H1 (cell line): ENCODE data around the gene NDC1. TPM values are rescaled to one million over a fixed set of nuclear protein-coding genes. Genes with fewer than 3 reads are reported as not detected.
"Not testable (repeated sequence)": the region's sequence is repeated elsewhere in the genome, so short reads cannot be mapped to it uniquely, and the experiment has no call there.

Source experiments
- CTCF ChIA-PET: fragments of 300-600 bp; sonication (Branson Sonifier 250); formaldehyde crosslinking; loops from one replicate; lab custom pipeline; 2021; ENCODE audit not compliant: partially characterized antibody; lab: Charles Lee
- POLR2A ChIA-PET: fragments of 300-600 bp; sonication (Branson Sonifier 250); formaldehyde crosslinking; loops from one replicate; lab custom pipeline; 2021; ENCODE audit warnings: inconsistent platforms; ENCODE audit not compliant: partially characterized antibody; lab: Charles Lee
- DNase-seq, 2 experiments: peaks; one replicate each; pipeline versions ENCODE4 v3.0.0 to v3.0.0-alpha.2; 2010 to 2022; ENCODE audit warnings: low spot score in 2 of 2, low read depth in 1 of 2, mixed read lengths in 1 of 2
- FAIRE-seq: peaks from 2 replicates; lab custom pipeline; 2011; peaks lifted over from hg19 to GRCh38; lab: Jason Lieb, UNC
- H2AFZ ChIP-seq: 2 replicates; pipeline ENCODE4 v1.8.1; 2012; ENCODE audit warnings: low read length, inconsistent platforms
- H2AK5ac ChIP-seq: 2 replicates; pipeline ENCODE4 v1.6.1; 2013; ENCODE audit warnings: low read depth, low read length
- H2BK120ac ChIP-seq: replicated peaks from 2 replicates; pipeline ENCODE3; 2013; ENCODE audit warnings: low read depth, low read length, inconsistent platforms
- H2BK12ac ChIP-seq: 2 replicates; pipeline ENCODE4 v1.6.1; 2013; ENCODE audit warnings: low read depth, low read length
- H2BK15ac ChIP-seq: 2 replicates; pipeline ENCODE4 v1.6.1; 2013; ENCODE audit warnings: low read length
- H2BK20ac ChIP-seq: 2 replicates; pipeline ENCODE4 v1.6.1; 2013; ENCODE audit warnings: low read length
- H2BK5ac ChIP-seq: 2 replicates; pipeline ENCODE4 v1.6.1; 2013; ENCODE audit warnings: low read depth, low read length
- H3K14ac ChIP-seq: 2 replicates; pipeline ENCODE4 v1.6.1; 2013; ENCODE audit warnings: inconsistent platforms; ENCODE audit not compliant: insufficient read length
- H3K18ac ChIP-seq: 2 replicates; pipeline ENCODE4 v1.6.1; 2013; ENCODE audit warnings: low read length; ENCODE audit errors: extremely low read depth
- H3K23ac ChIP-seq: 2 replicates; pipeline ENCODE4 v1.6.1; 2013; ENCODE audit warnings: inconsistent platforms; ENCODE audit not compliant: insufficient read length
- H3K23me2 ChIP-seq: 2 replicates; pipeline ENCODE4 v1.6.1; 2013; ENCODE audit warnings: low read depth, low read length
- H3K27ac ChIP-seq: 2 replicates; pipeline ENCODE4 v1.6.1; 2011; ENCODE audit warnings: low read depth, low read length, inconsistent platforms
- H3K27me3 ChIP-seq, 4 experiments: replicated peaks in 1 of 4; 1 replicate in 1 of 4; 2 replicates in 3 of 4; pipeline versions ENCODE4 v1.6.1 to v1.8.1; 2011 to 2013; ENCODE audit warnings: low read length in 3 of 4, mild to moderate bottlenecking in 3 of 4, inconsistent platforms in 2 of 4, mixed read lengths in 2 of 4, moderate library complexity in 1 of 4; ENCODE audit not compliant: control insufficient read depth in 3 of 4, insufficient read depth in 3 of 4; ENCODE audit errors: extremely low read depth in 1 of 4
- H3K36me3 ChIP-seq, 4 experiments: 2 replicates each; pipeline versions ENCODE4 v1.6.1 to v1.8.1; 2011 to 2013; ENCODE audit warnings: mild to moderate bottlenecking in 4 of 4, low read length in 3 of 4, moderate library complexity in 2 of 4, control low read depth in 1 of 4, inconsistent platforms in 1 of 4; ENCODE audit not compliant: insufficient read depth in 4 of 4, control insufficient read depth in 2 of 4
- H3K4ac ChIP-seq: replicated peaks from 2 replicates; pipeline ENCODE3; 2013; ENCODE audit warnings: low read length, low read depth, mixed read lengths, inconsistent platforms; ENCODE audit not compliant: insufficient read length
- H3K4me1 ChIP-seq, 4 experiments: replicated peaks in 1 of 4; 1 replicate in 1 of 4; 2 replicates in 3 of 4; pipeline versions ENCODE4 v1.6.1 to v1.8.1; 2011 to 2013; ENCODE audit warnings: low read length in 3 of 4, inconsistent platforms in 2 of 4, mixed read lengths in 1 of 4; ENCODE audit not compliant: insufficient read depth in 4 of 4, control insufficient read depth in 3 of 4
- H3K4me2 ChIP-seq, 2 experiments: 2 replicates each; pipeline versions ENCODE4 v1.6.1 to v1.8.1; 2011 to 2013; ENCODE audit warnings: low read depth in 2 of 2, low read length in 2 of 2, control low read depth in 1 of 2, inconsistent platforms in 1 of 2, mild to moderate bottlenecking in 1 of 2; ENCODE audit not compliant: insufficient read depth in 1 of 2
- H3K4me3 ChIP-seq, 4 experiments: fragments of 200-600, 300-600 bp in 1 of 4; sonication (generic), shearing (Covaris generic), sonication (Bioruptor Twin) in 1 of 4; 2 replicates each; pipeline versions ENCODE4 v1.5.1 to v1.8.1; 2011 to 2016; ENCODE audit warnings: low read length in 4 of 4, low read depth in 3 of 4, control low read depth in 2 of 4, inconsistent platforms in 2 of 4, mild to moderate bottlenecking in 2 of 4, mixed read lengths in 1 of 4, moderate library complexity in 1 of 4; ENCODE audit not compliant: insufficient read depth in 2 of 4; ENCODE audit errors: extremely low read depth in 1 of 4
- H3K56ac ChIP-seq: replicated peaks from 2 replicates; pipeline ENCODE3; 2013; ENCODE audit warnings: low read depth, mild to moderate bottlenecking, mixed read lengths, low read length, inconsistent platforms; ENCODE audit not compliant: insufficient read length
- H3K79me1 ChIP-seq: 2 replicates; pipeline ENCODE4 v1.6.1; 2013; ENCODE audit warnings: low read depth, low read length, control low read depth
- H3K79me2 ChIP-seq, 2 experiments: 2 replicates each; pipeline versions ENCODE4 v1.6.1 to v1.8.1; 2012 to 2013; ENCODE audit warnings: low read length in 2 of 2, mild to moderate bottlenecking in 2 of 2, inconsistent platforms in 1 of 2; ENCODE audit not compliant: insufficient read depth in 2 of 2, control insufficient read depth in 1 of 2
- H3K9ac ChIP-seq, 4 experiments: replicated peaks in 1 of 4; 1 replicate in 1 of 4; 2 replicates in 3 of 4; pipeline versions ENCODE4 v1.6.1 to v1.8.1; 2011 to 2013; ENCODE audit warnings: low read depth in 3 of 4, low read length in 3 of 4, control low read depth in 2 of 4, mild to moderate bottlenecking in 2 of 4, moderate library complexity in 2 of 4, inconsistent platforms in 1 of 4; ENCODE audit errors: extremely low read depth in 1 of 4
- H3K9me3 ChIP-seq, 2 experiments: 2 replicates each; pipeline versions ENCODE4 v1.6.1 to v1.8.1; 2012 to 2013; ENCODE audit warnings: mild to moderate bottlenecking in 2 of 2, moderate library complexity in 2 of 2, control low read depth in 1 of 2, inconsistent platforms in 1 of 2, low read depth in 1 of 2, low read length in 1 of 2, mixed read lengths in 1 of 2; ENCODE audit not compliant: insufficient read depth in 2 of 2
- H4K20me1 ChIP-seq, 2 experiments: replicated peaks in 1 of 2; 2 replicates each; pipeline versions ENCODE3 to v1.8.1; 2011 to 2013; ENCODE audit warnings: inconsistent platforms in 2 of 2, low read length in 2 of 2, mild to moderate bottlenecking in 1 of 2; ENCODE audit not compliant: insufficient read depth in 2 of 2, control insufficient read depth in 1 of 2
- H4K5ac ChIP-seq: 2 replicates; pipeline ENCODE4 v1.6.1; 2013; ENCODE audit warnings: low read length, low read depth, mixed read lengths, inconsistent platforms; ENCODE audit not compliant: insufficient read length
- H4K8ac ChIP-seq: 2 replicates; pipeline ENCODE4 v1.8.0; 2013; ENCODE audit warnings: mild to moderate bottlenecking, moderate library complexity, low read length, inconsistent platforms; ENCODE audit not compliant: insufficient read depth; ENCODE audit errors: extremely low read depth
- H4K91ac ChIP-seq: replicated peaks from 2 replicates; pipeline ENCODE3; 2013; ENCODE audit warnings: low read length, mixed read lengths, inconsistent platforms; ENCODE audit not compliant: insufficient read length
- BCL11A ChIP-seq, 2 experiments: IDR thresholded peaks; one replicate each; pipeline ENCODE4 v1.6.1; 2011; ENCODE audit warnings: low read depth in 2 of 2, low read length in 2 of 2, mild to moderate bottlenecking in 2 of 2
- CREB1 ChIP-seq: IDR thresholded peaks from 2 replicates; pipeline ENCODE4 v1.6.1; 2012; ENCODE audit warnings: inconsistent platforms
- GABPA ChIP-seq: IDR thresholded peaks from 2 replicates; pipeline ENCODE4 v1.6.1; 2011; ENCODE audit warnings: mild to moderate bottlenecking, low read length, moderate library complexity, borderline replicate concordance; ENCODE audit not compliant: insufficient read depth
- NANOG ChIP-seq: IDR thresholded peaks from 2 replicates; pipeline ENCODE4 v1.6.1; 2011; ENCODE audit warnings: low read length, low read depth, mild to moderate bottlenecking, inconsistent platforms; ENCODE audit not compliant: insufficient read depth, poor library complexity, severe bottlenecking
- RNF2 ChIP-seq: fragments of 200-900, 300-1000 bp; sonication (generic); IDR thresholded peaks from 2 replicates; pipeline ENCODE4 v1.7.1; 2016; ENCODE audit warnings: borderline replicate concordance, low read depth, mild to moderate bottlenecking, antibody characterized with exemption, low read length; ENCODE audit not compliant: poor library complexity, severe bottlenecking; ENCODE audit errors: missing control alignments
- RXRA ChIP-seq: IDR thresholded peaks from 2 replicates; pipeline ENCODE4 v1.6.1; 2011; ENCODE audit warnings: low read depth, mild to moderate bottlenecking, low read length, moderate library complexity; ENCODE audit not compliant: insufficient read depth
- TAF7 ChIP-seq: optimal IDR thresholded peaks from 2 replicates; pipeline ENCODE3; 2011; ENCODE audit warnings: low read depth, mild to moderate bottlenecking, inconsistent platforms, low read length, moderate library complexity, borderline replicate concordance
- TBP ChIP-seq: IDR thresholded peaks from 2 replicates; pipeline ENCODE4 v1.6.1; 2011; ENCODE audit warnings: low read depth, low read length, improper control_type of control experiment
- WGBS, 2 experiments: shearing (Covaris generic) in 1 of 2; methylation state at CpG; one replicate each; pipeline versions ENCODE4 v1.1.6 to v1.1.7; 2013 to 2015; ENCODE audit warnings: low lambda C conversion rate in 2 of 2, mixed read lengths in 2 of 2, inconsistent platforms in 1 of 2, low coverage in 1 of 2, missing lambda C conversion rate in 1 of 2; ENCODE audit not compliant: insufficient replicate concordance in 2 of 2, insufficient coverage in 1 of 2, insufficient read length in 1 of 2; ENCODE audit errors: extremely low coverage in 1 of 2, missing lambda C conversion rate in 1 of 2; 5-methylcytosine and 5-hydroxymethylcytosine counted together
- polyA plus RNA-seq, 7 experiments: library from polyadenylated mRNA; depleted of rRNA in 3 of 7; stranded (reverse) in 5 of 7; unstranded in 2 of 7; fragments of >200 nt in 5 of 7; fragments of 200-250 nt in 2 of 7; gene quantifications; 1 replicate in 5 of 7; 2 replicates in 1 of 7; 4 replicates in 1 of 7; pipeline versions ENCODE4 v1.2.1 to v1.2.3, GENCODE V29; 2011 to 2013; ENCODE audit warnings: missing spikeins in 2 of 7, mixed read lengths in 2 of 7
- total RNA-seq: library from RNA; stranded (reverse); fragmentation: NEBNext Ultra II Directional; extraction: Animal tissue kit (Norgen Biotek cat#: 25700); gene quantifications from 2 replicates; pipeline ENCODE4 v1.2.1, GENCODE V29; 2021
- TF ChIP-seq, protein P1 (sequence below): IDR thresholded peaks from 2 replicates; pipeline ENCODE4 v1.6.1; 2012; ENCODE audit warnings: inconsistent platforms

Gene NDC1
- total and polyA plus RNA-seq, 2 of the 8 experiments (the other 6 are each of a cell fraction or from before 2014, with no cell fraction given) = 62.9 to 66.1 TPM

- TF ChIP-seq RNF2 (no peak), BCL11A (IDR thresholded peaks at IDR 0.05; ENCODE audit: low read depth in 2 of 2, low read length in 2 of 2) (no peak), RXRA (no peak), TAF7 (peak; percentile 12), NANOG (peak; percentile 1), CREB1 (peak; percentile 15), TBP (peak; percentile 46; the same call in 1 of the 2 replicates), GABPA (no peak)
- TF ChIP-seq, protein P1, sequence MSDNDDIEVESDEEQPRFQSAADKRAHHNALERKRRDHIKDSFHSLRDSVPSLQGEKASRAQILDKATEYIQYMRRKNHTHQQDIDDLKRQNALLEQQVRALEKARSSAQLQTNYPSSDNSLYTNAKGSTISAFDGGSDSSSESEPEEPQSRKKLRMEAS = peak; percentile 75; the same call in 1 of the 2 replicates
- TF ChIP-seq, all 59 proteins: peak for 24
Observed at GRCh38 chr1:53837924-53838653, at the start of gene NDC1 (continued).

DNA sequence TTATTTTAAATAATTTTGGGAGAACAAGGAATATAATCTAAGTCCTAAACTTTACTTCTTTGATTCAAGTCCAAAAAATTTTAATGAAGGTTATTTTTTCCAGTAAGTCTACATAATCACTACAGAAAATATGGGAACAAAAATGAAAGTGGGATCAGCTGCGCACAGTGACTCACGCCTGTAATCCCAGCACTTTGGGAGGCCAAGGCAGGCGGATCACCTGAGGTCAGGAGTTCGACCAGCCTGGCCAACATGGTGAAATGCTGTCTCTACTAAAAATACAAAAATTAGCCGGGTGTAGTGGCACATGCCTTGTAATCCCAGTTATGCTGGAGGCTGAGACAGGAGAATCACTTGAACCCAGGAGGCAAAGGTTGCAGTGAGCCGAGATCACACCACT, 45.5 kb upstream of the NDC1 start:
- not testable (repeated sequence) for H3K4me1 ChIP-seq, H3K27ac ChIP-seq, H3K18ac ChIP-seq, H4K8ac ChIP-seq, H2BK12ac ChIP-seq, H3K4ac ChIP-seq, H3K9ac ChIP-seq, H2BK20ac ChIP-seq, H2AK5ac ChIP-seq, H3K79me1 ChIP-seq, H3K14ac ChIP-seq, H3K4me2 ChIP-seq, H3K79me2 ChIP-seq, H2BK15ac ChIP-seq, H3K27me3 ChIP-seq, H2BK120ac ChIP-seq, H2BK5ac ChIP-seq, H4K5ac ChIP-seq, H2AFZ ChIP-seq, FAIRE-seq, H4K20me1 ChIP-seq, H3K4me3 ChIP-seq, H3K56ac ChIP-seq, H4K91ac ChIP-seq, DNase-seq, H3K23ac ChIP-seq, H3K23me2 ChIP-seq, H3K9me3 ChIP-seq
- POLR2A ChIA-PET = interaction anchor here (1.4 kb wide), 1 partner anchor 64 kb away, joined by 4 read pairs; no protein-coding TSS in a partner anchor
- peaks cover 0 to 10% (median 6%) of the 10 kb centered on the region in 4 experiments; a peak in 5 of 8 replicates for H3K36me3 ChIP-seq
- 94% methylated on average over 6 of the region's 6 CpGs; no CpG with 5 or more reads in 1 of the 2 experiments for WGBS, 2 experiments
- CTCF ChIA-PET = interaction anchor here (1.6 to 6.8 kb wide), 3 partner anchors 22 to 76 kb away, joined by 12 to 112 read pairs (median 13); no protein-coding TSS in a partner anchor
